ENCODE measurements around the gene NGEF. TPM values are rescaled to one million over a fixed set of nuclear protein-coding genes. Genes with fewer than 3 reads are reported as not detected.

The NGEF gene
- total RNA-seq, 1 donor from 2014 or later: not detected

- intact Hi-C loops (cut with micrococcal nuclease): no loop called here
Measured at GRCh38 chr2:232974396-232974795, 38.7 kb downstream of the NGEF start.

- intact Hi-C loops (cut with micrococcal nuclease): no loop called here
Measured at GRCh38 chr2:232973796-232974195, 39.3 kb downstream of the NGEF start.

GRCh38 chr2:232973011-232973735 lies 39.9 kb downstream of the NGEF start:
- intact Hi-C loops (cut with micrococcal nuclease): no loop called here

GRCh38 chr2:232971744-232972143 lies 41.3 kb downstream of the NGEF start:
- intact Hi-C loops (cut with micrococcal nuclease): no loop called here

GRCh38 chr2:232970051-232970450 lies 43.0 kb downstream of the NGEF start:
- intact Hi-C loops (cut with micrococcal nuclease): no loop called here

- intact Hi-C loops (cut with micrococcal nuclease): no loop called here
Measured at GRCh38 chr2:232967474-232967873, 45.6 kb downstream of the NGEF start.

GRCh38 chr2:232966122-232966521 lies 46.9 kb downstream of the NGEF start:
- intact Hi-C loops (cut with micrococcal nuclease): no loop called here

GRCh38 chr2:232963913-232964312 lies 49.1 kb downstream of the NGEF start:
- intact Hi-C loops (cut with micrococcal nuclease): no loop called here

GRCh38 chr2:232960862-232961261 lies 52.2 kb downstream of the NGEF start:
- intact Hi-C loops (cut with micrococcal nuclease): no loop called here

GRCh38 chr2:232959139-232959538 lies 53.9 kb downstream of the NGEF start:
- intact Hi-C loops (cut with micrococcal nuclease): no loop called here

- intact Hi-C loops (cut with micrococcal nuclease): no loop called here
Measured at GRCh38 chr2:232957657-232958090, 55.4 kb downstream of the NGEF start.

GRCh38 chr2:232955856-232956255 lies 57.2 kb downstream of the NGEF start:
- intact Hi-C loops (cut with micrococcal nuclease): no loop called here

GRCh38 chr2:232954691-232955090 lies 58.4 kb downstream of the NGEF start:
- intact Hi-C loops (cut with micrococcal nuclease): no loop called here

- intact Hi-C loops (cut with micrococcal nuclease): no loop called here
Measured at GRCh38 chr2:232951891-232952290, 61.2 kb downstream of the NGEF start.

GRCh38 chr2:232951181-232951580 lies 61.9 kb downstream of the NGEF start:
- intact Hi-C loops (cut with micrococcal nuclease): no loop called here

- intact Hi-C loops (cut with micrococcal nuclease): no loop called here
Measured at GRCh38 chr2:232950751-232951150, 62.3 kb downstream of the NGEF start.

GRCh38 chr2:232949016-232949415 lies 64.0 kb downstream of the NGEF start:
- intact Hi-C loops (cut with micrococcal nuclease): no loop called here

- intact Hi-C loops (cut with micrococcal nuclease): no loop called here
Measured at GRCh38 chr2:232942831-232943230, 70.2 kb downstream of the NGEF start.

GRCh38 chr2:232941912-232942594 lies 71.0 kb downstream of the NGEF start:
- intact Hi-C loops (cut with micrococcal nuclease): no loop called here

GRCh38 chr2:232941400-232941799 lies 71.7 kb downstream of the NGEF start:
- intact Hi-C loops (cut with micrococcal nuclease): no loop called here

- intact Hi-C loops (cut with micrococcal nuclease): no loop called here
Measured at GRCh38 chr2:232940724-232941123, 72.3 kb downstream of the NGEF start.

GRCh38 chr2:232937278-232937906 lies 75.7 kb downstream of the NGEF start:
- intact Hi-C loops (cut with micrococcal nuclease): no loop called here

All from T-helper 1 cell treated with Interleukin-12 subunit alpha and Interleukin-12 subunit beta and Interleukin-4 antibody, amounts not matched to agents 30 ng/mL and 1 ng/mL, for 36 hours (primary cell).